Vagina (tissue), 2 donors: Measurements from ENCODE around the gene CDK9.

ENCODE experiments used
- CTCF ChIP-seq, 3 experiments: fragments of 450-650 bp in 2 of 3; fragments of 200-600 bp in 1 of 3; sonication (generic) in 1 of 3; IDR thresholded peaks; one replicate each; pipeline ENCODE4 v1.5.1; 2017 to 2019; ENCODE audit warnings: antibody characterized with exemption in 3 of 3, mild to moderate bottlenecking in 2 of 3, moderate library complexity in 2 of 3
- POLR2A ChIP-seq, 2 donors: fragments of 450-650 bp; IDR thresholded peaks; one replicate each; pipeline ENCODE4 v1.6.1; 2017; ENCODE audit warnings: antibody characterized with exemption in 2 of 2, mild to moderate bottlenecking in 2 of 2, moderate library complexity in 2 of 2
- POLR2AphosphoS5 ChIP-seq, 2 donors: sonication (generic); formaldehyde crosslinking; IDR thresholded peaks; one replicate each; pipeline ENCODE4 v1.9.0; 2017; ENCODE audit warnings: antibody characterized with exemption in 2 of 2, mild to moderate bottlenecking in 2 of 2, low read depth in 1 of 2; ENCODE audit not compliant: insufficient read depth in 1 of 2

GRCh38 chr9:127808347-127809001, 22.6 kb downstream of the CDK9 start:
- no peak for TF ChIP-seq CTCF (IDR thresholded peaks at IDR 0.05)
- no peak for TF ChIP-seq POLR2A (IDR thresholded peaks at IDR 0.05)
- TF ChIP-seq POLR2AphosphoS5 (IDR thresholded peaks at IDR 0.05; ENCODE audit: insufficient read depth in 1 of 2, low read depth in 1 of 2) = no peak
